Activated naive CD8-positive, alpha-beta T cell treated with anti-CD3 and anti-CD28 coated beads for 36 hours (primary cell): ENCODE results near the gene LYSET. TPM values are rescaled to one million over a fixed set of nuclear protein-coding genes. Genes with fewer than 3 reads are reported as not detected.
"Not testable (repeated sequence)": the region's sequence is repeated elsewhere in the genome, so short reads cannot be mapped to it uniquely, and the experiment has no call there.

Experiments
- DNase-seq: peaks from one replicate; pipeline ENCODE4 v3.0.0; 2021
- H3K27ac Mint-ChIP-seq: one replicate; pipeline ENCODE4 v1.8.0; 2022; ENCODE audit warnings: mild to moderate bottlenecking, moderate library complexity, mixed read lengths
- H3K27me3 Mint-ChIP-seq: one replicate; pipeline ENCODE4 v1.8.0; 2022; ENCODE audit warnings: mild to moderate bottlenecking, mixed read lengths
- H3K36me3 Mint-ChIP-seq: one replicate; pipeline ENCODE4 v1.8.0; 2021; ENCODE audit warnings: mild to moderate bottlenecking, mixed read lengths
- H3K4me1 Mint-ChIP-seq: one replicate; pipeline ENCODE4 v1.8.0; 2021; ENCODE audit warnings: mixed read lengths
- H3K4me3 Mint-ChIP-seq: one replicate; pipeline ENCODE4 v1.8.0; 2022; ENCODE audit warnings: mild to moderate bottlenecking, moderate library complexity, mixed read lengths
- H3K9me3 Mint-ChIP-seq: one replicate; pipeline ENCODE4 v1.8.0; 2022; ENCODE audit warnings: mixed read lengths
- total RNA-seq, 2 experiments: library from RNA; stranded (reverse); gene quantifications; one replicate each; pipeline ENCODE4 v1.2.3, GENCODE V29; 2021

The LYSET gene
- total RNA-seq, 2 experiments from 2014 or later: 14.3 to 14.5 TPM

GRCh38 chr14:93159625-93160352 lies 25.3 kb upstream of the LYSET start:
- not testable (repeated sequence) for H3K36me3 Mint-ChIP-seq, H3K9me3 Mint-ChIP-seq, H3K27ac Mint-ChIP-seq, H3K27me3 Mint-ChIP-seq, H3K4me1 Mint-ChIP-seq, DNase-seq, H3K4me3 Mint-ChIP-seq

- H3K4me1 Mint-ChIP-seq: no peaks in the 10 kb centered on the region
- no peak overlapping the region for H3K27ac Mint-ChIP-seq
- H3K9me3 Mint-ChIP-seq: no peaks in the 10 kb centered on the region
- no peak overlapping the region for H3K4me3 Mint-ChIP-seq
- no peaks in the 10 kb centered on the region for H3K27me3 Mint-ChIP-seq
- H3K36me3 Mint-ChIP-seq: no peaks in the 10 kb centered on the region
- no peak for DNase-seq
Observed at GRCh38 chr14:93160353-93160801, 24.7 kb upstream of the LYSET start.

- no peak overlapping the region for H3K27ac Mint-ChIP-seq
- H3K27me3 Mint-ChIP-seq: no peaks in the 10 kb centered on the region
- H3K9me3 Mint-ChIP-seq: no peaks in the 10 kb centered on the region
- H3K4me1 Mint-ChIP-seq: no peaks in the 10 kb centered on the region
- H3K4me3 Mint-ChIP-seq: no peak overlapping the region
- no peaks in the 10 kb centered on the region for H3K36me3 Mint-ChIP-seq
- DNase-seq: no peak
Observed at GRCh38 chr14:93161411-93161940, 23.6 kb upstream of the LYSET start.

GRCh38 chr14:93163564-93163963 lies 21.6 kb upstream of the LYSET start:
- no peak for DNase-seq
- H3K4me1 Mint-ChIP-seq: no peaks in the 10 kb centered on the region
- H3K27ac Mint-ChIP-seq: no peak overlapping the region
- no peak overlapping the region for H3K4me3 Mint-ChIP-seq
- H3K27me3 Mint-ChIP-seq: no peaks in the 10 kb centered on the region
- no peaks in the 10 kb centered on the region for H3K9me3 Mint-ChIP-seq
- no peaks in the 10 kb centered on the region for H3K36me3 Mint-ChIP-seq

GRCh38 chr14:93165271-93166265 lies 19.5 kb upstream of the LYSET start:
- not testable (repeated sequence) for H3K9me3 Mint-ChIP-seq, H3K27ac Mint-ChIP-seq, H3K4me1 Mint-ChIP-seq, H3K27me3 Mint-ChIP-seq, H3K4me3 Mint-ChIP-seq, DNase-seq, H3K36me3 Mint-ChIP-seq

- H3K27ac Mint-ChIP-seq, DNase-seq, H3K36me3 Mint-ChIP-seq, H3K9me3 Mint-ChIP-seq, H3K4me3 Mint-ChIP-seq, H3K27me3 Mint-ChIP-seq, H3K4me1 Mint-ChIP-seq: not testable (repeated sequence)
Observed at GRCh38 chr14:93168610-93169009, 16.5 kb upstream of the LYSET start.

GRCh38 chr14:93169619-93170018 lies 15.5 kb upstream of the LYSET start:
- not testable (repeated sequence) for H3K36me3 Mint-ChIP-seq, H3K9me3 Mint-ChIP-seq, H3K27ac Mint-ChIP-seq, DNase-seq, H3K4me1 Mint-ChIP-seq, H3K4me3 Mint-ChIP-seq, H3K27me3 Mint-ChIP-seq

GRCh38 chr14:93170141-93170540 lies 15.0 kb upstream of the LYSET start:
- H3K4me1 Mint-ChIP-seq, H3K36me3 Mint-ChIP-seq, DNase-seq, H3K9me3 Mint-ChIP-seq, H3K27me3 Mint-ChIP-seq, H3K4me3 Mint-ChIP-seq, H3K27ac Mint-ChIP-seq: not testable (repeated sequence)

- H3K27me3 Mint-ChIP-seq: peaks cover 4% of the 10 kb centered on the region
- no peaks in the 10 kb centered on the region for H3K4me1 Mint-ChIP-seq
- DNase-seq: no peak
- H3K36me3 Mint-ChIP-seq: no peaks in the 10 kb centered on the region
- no peak overlapping the region for H3K27ac Mint-ChIP-seq
- H3K4me3 Mint-ChIP-seq: no peak overlapping the region
- H3K9me3 Mint-ChIP-seq: no peaks in the 10 kb centered on the region
Observed at GRCh38 chr14:93171376-93171775, 13.7 kb upstream of the LYSET start.

- H3K36me3 Mint-ChIP-seq: no peaks in the 10 kb centered on the region
- H3K9me3 Mint-ChIP-seq: no peaks in the 10 kb centered on the region
- peaks cover 4% of the 10 kb centered on the region for H3K27me3 Mint-ChIP-seq
- peaks cover 4% of the 10 kb centered on the region for H3K4me1 Mint-ChIP-seq
- DNase-seq: no peak
- H3K27ac Mint-ChIP-seq: no peak overlapping the region
- no peak overlapping the region for H3K4me3 Mint-ChIP-seq
Observed at GRCh38 chr14:93173943-93174395, 11.1 kb upstream of the LYSET start.

GRCh38 chr14:93174731-93175130 lies 10.4 kb upstream of the LYSET start:
- H3K4me3 Mint-ChIP-seq, H3K27me3 Mint-ChIP-seq, H3K36me3 Mint-ChIP-seq, H3K9me3 Mint-ChIP-seq, DNase-seq, H3K27ac Mint-ChIP-seq, H3K4me1 Mint-ChIP-seq: not testable (repeated sequence)

GRCh38 chr14:93175492-93175891 lies 9.6 kb upstream of the LYSET start:
- no peaks in the 10 kb centered on the region for H3K36me3 Mint-ChIP-seq
- H3K9me3 Mint-ChIP-seq: no peaks in the 10 kb centered on the region
- H3K4me3 Mint-ChIP-seq: no peak overlapping the region
- no peak overlapping the region for H3K27ac Mint-ChIP-seq
- no peak for DNase-seq
- H3K27me3 Mint-ChIP-seq: peaks cover 4% of the 10 kb centered on the region
- peaks cover 4% of the 10 kb centered on the region for H3K4me1 Mint-ChIP-seq

GRCh38 chr14:93183596-93184317 lies 1.4 kb upstream of the LYSET start:
- peak overlapping the region; percentile 86 for H3K27ac Mint-ChIP-seq
- no peaks in the 10 kb centered on the region for H3K9me3 Mint-ChIP-seq
- peak overlapping the region; percentile 98 for H3K4me3 Mint-ChIP-seq
- peaks cover 39% of the 10 kb centered on the region for H3K4me1 Mint-ChIP-seq
- DNase-seq: no peak
- H3K27me3 Mint-ChIP-seq: no peaks in the 10 kb centered on the region
- peaks cover 23% of the 10 kb centered on the region for H3K36me3 Mint-ChIP-seq

- DNase-seq: no peak
- Mint-ChIP-seq H3K27me3 (no peaks in the 10 kb centered on the region), H3K4me3 (peak overlapping the region; percentile 95)
Observed at GRCh38 chr14:93185349-93185720, 218 bp downstream of the LYSET start.

GRCh38 chr14:93186466-93186865 lies 1.3 kb downstream of the LYSET start:
- Mint-ChIP-seq H3K36me3 (peaks cover 23% of the 10 kb centered on the region), H3K27me3 (no peaks in the 10 kb centered on the region), H3K4me3 (peak overlapping the region; percentile 64), H3K9me3 (no peaks in the 10 kb centered on the region), H3K27ac (no peak overlapping the region), H3K4me1 (peaks cover 42% of the 10 kb centered on the region)
- no peak for DNase-seq

More at GRCh38 chr14:93185349-93185720, 218 bp downstream of the LYSET start:
- Mint-ChIP-seq H3K4me1 (peaks cover 42% of the 10 kb centered on the region), H3K36me3 (peaks cover 23% of the 10 kb centered on the region), H3K27ac (peak overlapping the region; percentile 89), H3K9me3 (no peaks in the 10 kb centered on the region)
